ENCODE measurements around the gene RPS16.

Gene RPS16

GRCh38 chr19:39445196-39446111, 9.7 kb upstream of the RPS16 start, which contains the start of gene SUPT5H:
TSS of gene SUPT5H (plus strand) at chr19:39445582. CDS start at chr19:39445891, 309 bp downstream.
- Histone ChIP-seq H3K27ac (ENCODE audit: low read length) (peak within 1 kb of the TSS; percentile 77), H3K9ac (ENCODE audit: low read length) (peak within 1 kb of the TSS; percentile 90), H3K4me1 (ENCODE audit: control insufficient read depth, low read depth, low read length) (peaks cover 4% of the 10 kb centered on the region), H3K4me3 (ENCODE audit: low read length) (peak within 1 kb of the TSS; percentile 89), H3K27me3 (ENCODE audit: control insufficient read depth, insufficient read depth, low read length) (no peaks in the 10 kb centered on the region), H3K36me3 (ENCODE audit: control insufficient read depth, low read depth, low read length) (no peaks in the 10 kb centered on the region), H3K9me3 (ENCODE audit: control insufficient read depth, low read depth, low read length) (no peaks in the 10 kb centered on the region)

GRCh38 chr19:39444598-39445195, 8.9 kb upstream of the RPS16 start:
- Histone ChIP-seq H3K9ac (ENCODE audit: low read length) (peak overlapping the region; percentile 90), H3K4me3 (ENCODE audit: low read length) (peak overlapping the region; percentile 89), H3K27me3 (ENCODE audit: control insufficient read depth, insufficient read depth, low read length) (no peaks in the 10 kb centered on the region), H3K27ac (ENCODE audit: low read length) (peak overlapping the region; percentile 77), H3K4me1 (ENCODE audit: control insufficient read depth, low read depth, low read length) (peaks cover 4% of the 10 kb centered on the region), H3K36me3 (ENCODE audit: control insufficient read depth, low read depth, low read length) (no peaks in the 10 kb centered on the region), H3K9me3 (ENCODE audit: control insufficient read depth, low read depth, low read length) (no peaks in the 10 kb centered on the region)

DNA sequence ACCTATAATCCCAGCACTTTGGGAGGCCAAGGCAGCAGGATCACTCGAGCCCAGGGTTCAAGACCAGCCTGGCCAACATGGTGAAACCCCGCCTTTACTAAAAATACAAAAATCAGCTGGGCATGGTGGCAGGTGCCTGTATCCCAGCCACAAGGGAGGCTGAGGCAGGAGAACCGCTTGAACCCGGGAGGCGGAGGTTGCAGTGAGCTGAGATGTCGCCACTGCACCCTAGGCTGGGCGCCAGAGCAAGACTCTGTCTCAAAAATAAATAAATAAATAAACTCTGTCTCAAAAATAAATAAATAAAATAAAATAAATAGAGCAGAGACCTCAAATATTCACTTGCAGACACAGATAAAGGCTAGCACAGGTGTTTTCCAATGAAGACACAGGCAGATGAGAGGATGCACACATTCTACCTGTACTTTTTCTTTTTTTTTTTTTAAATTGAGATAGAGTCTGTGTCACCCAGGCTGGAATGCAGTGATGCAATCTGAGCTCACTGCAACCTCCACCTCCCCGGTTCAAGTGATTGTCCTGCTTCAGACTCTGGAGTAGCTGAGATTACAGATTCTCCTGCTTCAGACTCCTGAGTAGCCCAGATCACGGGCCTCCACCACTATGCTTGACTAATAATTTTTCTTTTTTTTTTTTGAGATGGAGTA, 2.7 kb upstream of the RPS16 start:
- Histone ChIP-seq H3K4me1 (ENCODE audit: control insufficient read depth, low read depth, low read length) (no peaks in the 10 kb centered on the region), H3K27ac (ENCODE audit: low read length) (no peak overlapping the region)

DNA sequence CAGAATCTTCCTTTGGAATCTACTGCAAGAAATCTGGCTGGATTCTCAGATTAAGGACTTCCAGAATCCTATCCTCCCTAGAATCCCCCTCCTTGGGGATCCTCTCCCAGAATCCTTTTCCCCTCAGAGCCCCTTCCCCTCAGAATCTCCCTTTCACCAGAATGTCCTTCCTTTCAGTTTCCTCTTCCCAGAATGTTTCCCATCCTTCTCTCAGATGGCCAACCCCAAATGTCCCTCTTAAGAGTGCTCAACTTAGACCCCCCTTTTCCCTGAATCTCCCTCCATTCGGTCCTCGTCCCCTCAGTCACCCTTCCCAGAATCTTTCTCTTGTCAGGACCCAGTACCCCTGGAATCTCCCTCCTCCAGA, 584 bp upstream of the RPS16 start:
- H3K9ac ChIP-seq (ENCODE audit: low read length): peak overlapping the region; percentile 91
- peak overlapping the region; percentile 83 for H3K27ac ChIP-seq (ENCODE audit: low read length)
- no peaks in the 10 kb centered on the region for H3K4me1 ChIP-seq (ENCODE audit: control insufficient read depth, low read depth, low read length)
- peaks cover 26% of the 10 kb centered on the region for H3K36me3 ChIP-seq (ENCODE audit: control insufficient read depth, low read depth, low read length)
- peak overlapping the region; percentile 98 for H3K4me3 ChIP-seq (ENCODE audit: low read length)
- H3K27me3 ChIP-seq (ENCODE audit: control insufficient read depth, insufficient read depth, low read length): no peaks in the 10 kb centered on the region
- H3K9me3 ChIP-seq (ENCODE audit: control insufficient read depth, low read depth, low read length): no peaks in the 10 kb centered on the region

More for the DNA sequence above, 2.7 kb upstream of the RPS16 start:
- Histone ChIP-seq H3K36me3 (ENCODE audit: control insufficient read depth, low read depth, low read length) (peaks cover 14% of the 10 kb centered on the region), H3K9ac (ENCODE audit: low read length) (no peak overlapping the region), H3K9me3 (ENCODE audit: control insufficient read depth, low read depth, low read length) (no peaks in the 10 kb centered on the region), H3K27me3 (ENCODE audit: control insufficient read depth, insufficient read depth, low read length) (no peaks in the 10 kb centered on the region), H3K4me3 (ENCODE audit: low read length) (no peak overlapping the region)

DNA sequence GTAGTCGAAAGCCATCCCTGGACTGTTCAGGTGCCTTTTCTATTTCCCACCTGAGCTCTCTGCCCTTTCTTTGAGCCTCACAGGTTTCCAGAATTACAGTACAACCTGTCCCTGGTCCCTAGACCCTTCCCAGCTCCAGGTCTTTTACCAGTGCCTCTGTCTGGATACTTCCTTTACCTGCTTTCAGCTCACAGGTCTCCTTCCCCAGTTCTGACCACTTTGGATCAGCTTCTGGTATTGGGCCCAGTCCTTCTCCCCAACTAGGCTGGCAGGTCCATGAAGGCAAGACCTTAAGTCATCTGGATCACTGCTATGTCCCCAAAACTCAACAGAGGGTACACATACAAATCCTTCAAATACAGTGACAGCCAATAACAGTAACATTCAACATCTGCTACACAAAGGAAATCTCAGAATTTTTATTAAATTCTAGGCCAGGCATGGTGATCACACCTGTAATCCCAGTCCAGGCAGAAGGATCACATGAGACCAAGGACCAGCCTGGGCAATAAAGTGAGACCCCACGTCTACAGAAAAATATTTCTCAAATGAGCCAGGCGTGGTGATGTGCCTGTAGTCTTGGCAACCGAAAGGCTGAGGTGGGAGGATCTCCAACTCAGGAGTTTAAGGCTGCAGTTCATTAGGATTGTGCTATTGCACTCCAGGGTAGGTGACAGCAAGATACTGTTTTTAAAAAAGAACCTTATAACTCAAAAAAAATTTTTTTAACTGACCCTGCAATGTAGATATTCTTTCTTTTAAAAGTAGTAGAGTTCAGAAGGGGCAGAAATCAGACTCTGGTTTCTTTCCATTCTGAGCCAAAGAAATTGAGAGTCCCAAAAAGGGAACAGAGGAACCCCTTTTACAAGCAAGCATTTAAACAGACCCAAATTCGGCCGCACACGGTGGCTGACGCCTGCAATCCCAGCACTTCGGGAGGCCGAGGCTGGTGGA, 1.3 kb downstream of the RPS16 start:
- Histone ChIP-seq H3K9me3 (ENCODE audit: control insufficient read depth, low read depth, low read length) (no peaks in the 10 kb centered on the region), H3K36me3 (ENCODE audit: control insufficient read depth, low read depth, low read length) (peaks cover 26% of the 10 kb centered on the region), H3K4me3 (ENCODE audit: low read length) (peak overlapping the region; percentile 98), H3K9ac (ENCODE audit: low read length) (peak overlapping the region; percentile 97), H3K4me1 (ENCODE audit: control insufficient read depth, low read depth, low read length) (no peaks in the 10 kb centered on the region), H3K27ac (ENCODE audit: low read length) (peak overlapping the region; percentile 64), H3K27me3 (ENCODE audit: control insufficient read depth, insufficient read depth, low read length) (no peaks in the 10 kb centered on the region)

DNA sequence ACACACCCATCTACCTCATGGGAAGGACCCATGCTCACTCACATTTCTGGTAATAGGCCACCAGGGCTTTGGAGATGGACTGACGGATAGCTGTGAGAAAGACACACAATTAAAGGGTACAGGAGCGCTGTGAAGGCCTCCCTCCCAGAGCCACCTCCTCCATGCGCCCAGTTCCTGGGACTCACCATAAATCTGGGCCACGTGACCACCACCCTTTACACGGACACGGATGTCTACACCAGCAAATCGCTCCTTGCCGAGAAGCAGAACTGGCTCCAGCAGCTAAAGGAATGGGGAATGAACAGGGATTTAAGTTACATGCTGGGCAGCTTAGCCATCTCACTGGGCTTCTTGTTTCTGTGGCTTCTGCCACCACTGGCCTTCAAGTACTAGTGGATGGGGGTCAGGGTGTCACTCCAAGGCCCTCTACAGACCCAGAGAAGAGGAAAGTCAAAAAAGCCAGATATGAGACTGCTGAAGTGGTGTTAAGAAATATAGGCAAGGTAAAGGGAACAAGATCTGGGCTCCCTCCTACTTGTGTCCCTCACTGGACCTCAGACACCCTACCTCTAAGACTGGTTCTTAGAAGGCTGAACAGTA, 2.2 kb downstream of the RPS16 start:
- peaks cover 26% of the 10 kb centered on the region for H3K36me3 ChIP-seq (ENCODE audit: control insufficient read depth, low read depth, low read length)
- no peak overlapping the region for H3K4me3 ChIP-seq (ENCODE audit: low read length)
- H3K27ac ChIP-seq (ENCODE audit: low read length): no peak overlapping the region
- H3K27me3 ChIP-seq (ENCODE audit: control insufficient read depth, insufficient read depth, low read length): no peaks in the 10 kb centered on the region
- H3K9me3 ChIP-seq (ENCODE audit: control insufficient read depth, low read depth, low read length): no peaks in the 10 kb centered on the region
- H3K9ac ChIP-seq (ENCODE audit: low read length): no peak overlapping the region
- H3K4me1 ChIP-seq (ENCODE audit: control insufficient read depth, low read depth, low read length): peaks cover 4% of the 10 kb centered on the region

DNA sequence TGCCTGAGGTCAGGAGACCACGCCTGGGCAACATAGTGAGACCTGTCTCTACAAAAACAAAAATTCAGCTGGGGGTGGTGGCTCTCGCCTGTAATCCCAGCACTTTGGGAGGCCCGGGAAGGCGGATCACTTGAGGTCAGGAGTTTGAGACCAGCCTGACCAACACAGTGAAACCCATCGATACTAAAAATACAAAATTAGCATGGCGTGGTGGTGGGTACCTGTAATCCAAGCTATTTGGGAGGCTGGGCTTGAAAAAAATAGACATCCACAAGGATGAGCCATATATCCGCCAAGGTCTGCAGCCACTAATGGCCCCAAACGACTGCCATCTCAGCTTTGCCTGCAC, 3.1 kb downstream of the RPS16 start:
- H3K36me3 ChIP-seq (ENCODE audit: control insufficient read depth, low read depth, low read length): peaks cover 26% of the 10 kb centered on the region
- no peak overlapping the region for H3K4me3 ChIP-seq (ENCODE audit: low read length)
- H3K27ac ChIP-seq (ENCODE audit: low read length): no peak overlapping the region
- no peaks in the 10 kb centered on the region for H3K27me3 ChIP-seq (ENCODE audit: control insufficient read depth, insufficient read depth, low read length)
- H3K4me1 ChIP-seq (ENCODE audit: control insufficient read depth, low read depth, low read length): peaks cover 11% of the 10 kb centered on the region
- no peak overlapping the region for H3K9ac ChIP-seq (ENCODE audit: low read length)
- no peaks in the 10 kb centered on the region for H3K9me3 ChIP-seq (ENCODE audit: control insufficient read depth, low read depth, low read length)

DNA sequence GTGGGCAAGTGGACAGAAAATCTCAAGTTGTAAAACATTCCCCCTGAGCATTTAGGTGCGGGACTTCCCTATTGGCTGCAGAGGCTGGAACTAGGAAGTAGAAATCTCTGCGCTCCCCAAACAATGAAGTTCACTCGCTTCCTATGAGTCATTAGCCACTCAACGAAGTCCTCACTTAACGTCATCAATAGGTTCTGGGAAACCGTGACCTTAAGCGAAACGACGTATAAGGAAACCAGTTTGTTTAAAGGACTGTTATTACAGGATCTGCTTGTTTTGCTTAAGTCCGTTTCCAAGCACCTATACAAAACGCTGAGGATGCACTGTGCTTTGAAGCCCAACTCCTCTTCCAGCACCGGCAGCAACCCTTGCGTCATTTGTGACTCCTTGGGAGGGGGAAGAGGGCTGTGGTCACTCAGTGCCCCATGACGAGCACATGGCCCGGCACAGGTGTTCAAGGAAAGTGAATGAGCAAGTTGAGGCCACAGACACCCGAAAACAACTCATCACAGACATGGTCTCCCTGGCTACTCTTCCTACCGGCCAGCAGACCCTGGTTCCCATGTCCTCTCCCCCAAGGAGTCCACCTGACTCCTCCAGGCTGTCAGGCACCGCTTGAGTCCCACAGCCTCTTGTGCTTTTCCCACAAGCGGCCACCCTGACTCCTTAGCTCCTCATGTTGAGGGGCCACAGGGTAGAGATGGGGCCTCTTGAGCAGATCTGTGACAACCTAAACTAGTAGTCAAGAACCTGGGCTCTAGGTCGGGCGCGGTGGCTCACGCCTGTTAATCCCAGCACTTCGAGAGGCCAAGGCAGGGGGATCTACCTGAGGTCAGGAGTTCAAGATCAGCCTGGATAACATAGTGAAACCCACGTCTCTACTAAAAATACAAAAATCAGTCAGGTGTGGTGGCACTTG, 4.8 kb downstream of the RPS16 start:
- peaks cover 29% of the 10 kb centered on the region for H3K36me3 ChIP-seq (ENCODE audit: control insufficient read depth, low read depth, low read length)
- peaks cover 13% of the 10 kb centered on the region for H3K4me1 ChIP-seq (ENCODE audit: control insufficient read depth, low read depth, low read length)
- no peak overlapping the region for H3K9ac ChIP-seq (ENCODE audit: low read length)
- H3K27me3 ChIP-seq (ENCODE audit: control insufficient read depth, insufficient read depth, low read length): no peaks in the 10 kb centered on the region
- H3K9me3 ChIP-seq (ENCODE audit: control insufficient read depth, low read depth, low read length): no peaks in the 10 kb centered on the region
- peak overlapping the region; percentile 2 for H3K27ac ChIP-seq (ENCODE audit: low read length)
- no peak overlapping the region for H3K4me3 ChIP-seq (ENCODE audit: low read length)

DNA sequence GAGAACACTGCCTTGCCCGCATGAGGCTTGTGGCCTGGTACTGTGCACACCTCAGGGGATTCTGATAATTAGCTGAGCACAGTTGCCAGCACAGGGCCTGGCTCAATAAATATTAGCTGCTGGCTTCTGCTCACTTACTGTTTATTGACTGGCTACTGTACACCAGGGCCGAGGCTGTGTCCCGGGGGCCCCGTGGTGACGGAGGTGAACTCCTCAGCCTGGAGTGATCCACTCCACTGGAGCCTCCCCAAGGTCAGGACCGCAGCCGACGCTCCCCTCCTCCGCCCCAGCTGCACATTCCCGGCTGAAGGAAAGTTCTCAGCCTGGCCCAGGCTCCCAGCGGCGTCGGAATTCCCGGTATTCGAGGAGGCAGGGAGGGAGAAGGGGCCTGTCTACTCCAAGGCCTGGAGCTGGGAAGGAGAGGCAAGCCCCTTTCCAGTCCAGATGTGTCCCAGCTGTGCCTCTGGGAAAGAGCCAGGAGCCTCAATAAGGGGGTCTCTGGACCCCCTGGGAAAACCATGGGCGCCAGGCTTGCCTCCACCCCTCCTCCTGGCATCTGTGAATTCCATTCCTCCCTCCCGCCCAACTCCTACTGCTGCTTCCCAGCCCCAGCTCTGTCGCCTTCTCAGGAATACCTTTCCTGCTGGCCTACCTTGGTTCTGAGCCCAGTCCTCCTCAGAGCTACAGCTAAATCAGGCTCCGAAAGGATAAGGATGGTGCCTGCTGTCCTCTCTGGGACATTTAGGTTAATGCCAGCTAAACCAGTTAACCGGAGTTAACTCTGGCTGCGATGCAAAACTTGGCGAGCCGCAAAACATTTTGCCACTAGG, 7.3 kb downstream of the RPS16 start:
- Histone ChIP-seq H3K4me3 (ENCODE audit: low read length) (no peak overlapping the region), H3K27ac (ENCODE audit: low read length) (peak overlapping the region; percentile 76), H3K9me3 (ENCODE audit: control insufficient read depth, low read depth, low read length) (no peaks in the 10 kb centered on the region), H3K4me1 (ENCODE audit: control insufficient read depth, low read depth, low read length) (peaks cover 13% of the 10 kb centered on the region), H3K36me3 (ENCODE audit: control insufficient read depth, low read depth, low read length) (peaks cover 37% of the 10 kb centered on the region), H3K9ac (ENCODE audit: low read length) (peak overlapping the region; percentile 42), H3K27me3 (ENCODE audit: control insufficient read depth, insufficient read depth, low read length) (no peaks in the 10 kb centered on the region)
